ENCODE measurements around the gene OR51B4.

DNA sequence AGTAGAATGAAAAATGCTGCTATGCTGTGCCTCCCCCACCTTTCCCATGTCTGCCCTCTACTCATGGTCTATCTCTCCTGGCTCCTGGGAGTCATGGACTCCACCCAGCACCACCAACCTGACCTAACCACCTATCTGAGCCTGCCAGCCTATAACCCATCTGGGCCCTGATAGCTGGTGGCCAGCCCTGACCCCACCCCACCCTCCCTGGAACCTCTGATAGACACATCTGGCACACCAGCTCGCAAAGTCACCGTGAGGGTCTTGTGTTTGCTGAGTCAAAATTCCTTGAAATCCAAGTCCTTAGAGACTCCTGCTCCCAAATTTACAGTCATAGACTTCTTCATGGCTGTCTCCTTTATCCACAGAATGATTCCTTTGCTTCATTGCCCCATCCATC lies 17.1 kb downstream of the OR51B4 start:
- TF ChIP-seq TP53 (CRISPR knock-in tag; IDR thresholded peaks at IDR 0.05): no peak
- TF ChIP-seq, protein P1, sequence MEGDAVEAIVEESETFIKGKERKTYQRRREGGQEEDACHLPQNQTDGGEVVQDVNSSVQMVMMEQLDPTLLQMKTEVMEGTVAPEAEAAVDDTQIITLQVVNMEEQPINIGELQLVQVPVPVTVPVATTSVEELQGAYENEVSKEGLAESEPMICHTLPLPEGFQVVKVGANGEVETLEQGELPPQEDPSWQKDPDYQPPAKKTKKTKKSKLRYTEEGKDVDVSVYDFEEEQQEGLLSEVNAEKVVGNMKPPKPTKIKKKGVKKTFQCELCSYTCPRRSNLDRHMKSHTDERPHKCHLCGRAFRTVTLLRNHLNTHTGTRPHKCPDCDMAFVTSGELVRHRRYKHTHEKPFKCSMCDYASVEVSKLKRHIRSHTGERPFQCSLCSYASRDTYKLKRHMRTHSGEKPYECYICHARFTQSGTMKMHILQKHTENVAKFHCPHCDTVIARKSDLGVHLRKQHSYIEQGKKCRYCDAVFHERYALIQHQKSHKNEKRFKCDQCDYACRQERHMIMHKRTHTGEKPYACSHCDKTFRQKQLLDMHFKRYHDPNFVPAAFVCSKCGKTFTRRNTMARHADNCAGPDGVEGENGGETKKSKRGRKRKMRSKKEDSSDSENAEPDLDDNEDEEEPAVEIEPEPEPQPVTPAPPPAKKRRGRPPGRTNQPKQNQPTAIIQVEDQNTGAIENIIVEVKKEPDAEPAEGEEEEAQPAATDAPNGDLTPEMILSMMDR (IDR thresholded peaks at IDR 0.05): no peak
- TF ChIP-seq EP300 (IDR thresholded peaks at IDR 0.05): no peak
- no peak for TF ChIP-seq FOSL2 (IDR thresholded peaks at IDR 0.05)
- no peak for TF ChIP-seq FOSL2 (CRISPR knock-in tag; IDR thresholded peaks at IDR 0.05)

Data from A549 (cell line).